ENCODE measurements around the gene NRL. TPM values are rescaled to one million over a fixed set of nuclear protein-coding genes. Genes with fewer than 3 reads are reported as not detected.
A peak's percentile ranks its signal among the peaks of the same experiment; 100 is the strongest.

The NRL gene
- total RNA-seq, 1 experiment from 2014 or later, result 2.5 TPM

DNA sequence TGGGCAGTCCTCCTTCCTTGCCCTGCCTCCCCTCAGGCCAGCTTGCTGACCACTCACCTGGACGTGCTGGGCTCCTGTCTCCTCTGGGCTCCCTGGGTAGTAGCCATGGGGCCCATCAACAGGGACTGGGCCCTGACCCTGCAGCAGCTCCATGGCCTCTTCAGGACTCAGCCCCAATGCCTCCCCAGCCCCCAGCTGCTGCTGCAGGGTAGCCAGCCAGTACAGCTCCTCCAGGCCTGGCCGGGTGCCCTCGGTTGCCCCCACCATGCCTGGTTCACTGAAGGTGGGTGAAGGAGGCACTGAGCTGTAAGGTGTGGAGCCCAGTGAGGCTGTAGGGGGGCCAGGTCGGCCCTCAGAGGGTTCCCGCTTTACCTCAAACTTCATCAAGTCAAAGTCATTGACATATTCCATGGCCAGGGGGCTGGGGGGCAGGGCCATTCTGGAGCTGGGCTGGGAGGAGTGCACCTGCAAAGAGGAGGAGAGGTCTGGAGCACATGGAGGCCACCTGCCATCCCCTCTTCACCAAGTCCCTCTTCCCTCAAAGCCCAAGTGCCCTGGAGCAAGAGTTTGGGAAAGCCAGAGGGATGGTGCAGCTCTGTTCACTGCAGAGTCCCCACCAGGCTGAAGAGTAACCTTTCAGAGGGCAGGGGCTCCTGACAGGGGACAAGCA lies 32.2 kb downstream of the NRL start:
- H4K20me1 ChIP-seq (ENCODE audit: control insufficient read depth, insufficient read depth, insufficient read length), result no peaks in the 10 kb centered on the region
- H4K8ac ChIP-seq (replicated peaks; ENCODE audit: insufficient read length, low read depth, low read length), result no peak overlapping the region
- H3K14ac ChIP-seq (ENCODE audit: insufficient read depth, low read length), result no peak overlapping the region
- no peak overlapping the region for H2BK20ac ChIP-seq (ENCODE audit: low read depth, low read length, poor library complexity, severe bottlenecking)
- no peak overlapping the region for H3K27ac ChIP-seq (ENCODE audit: insufficient read length, low read depth, low read length)
- no peak overlapping the region for H2AK5ac ChIP-seq (ENCODE audit: insufficient read length, low read length)
- Mint-ChIP-seq H3K27me3 (ENCODE audit: low read depth) (peaks cover 32% of the 10 kb centered on the region), H3K9me3 (no peaks in the 10 kb centered on the region), H3K36me3 (ENCODE audit: insufficient read depth in 1 of 3, low read depth in 3 of 3) (no peaks in the 10 kb centered on the region; a peak in 1 of 7 replicates), H3K4me3 (peak overlapping the region; percentile 74 to 84), H3K4me1 (peaks cover 36 to 43% of the 10 kb centered on the region in 2 experiments), H3K27ac (no peak overlapping the region; a peak in 1 of 7 replicates)
- no peak overlapping the region for H2BK120ac ChIP-seq (ENCODE audit: low read depth, low read length, poor library complexity, severe bottlenecking)
- no peak for DNase-seq
- no peaks in the 10 kb centered on the region; the same call in 1 of the 2 replicates for H3K27me3 ChIP-seq (ENCODE audit: insufficient read depth, low read length)
- no peak overlapping the region for H3K9ac ChIP-seq (ENCODE audit: extremely low read depth, insufficient read length, low read length)
- no peak overlapping the region for H2BK12ac ChIP-seq (ENCODE audit: insufficient read length, low read depth, low read length)
- H3K79me1 ChIP-seq (ENCODE audit: insufficient read depth, low read depth, low read length, poor library complexity, severe bottlenecking), result no peaks in the 10 kb centered on the region
- no CpG with 5 or more reads among the region's 5 CpGs for WGBS (ENCODE audit: extremely low coverage, insufficient read length, low lambda C conversion rate)
- H3T11ph ChIP-seq (ENCODE audit: low read length), result no peak overlapping the region
- H2AFZ ChIP-seq (ENCODE audit: low read length), result no peak overlapping the region
- H3K23ac ChIP-seq (ENCODE audit: insufficient read length, low read depth, low read length), result no peak overlapping the region
- H3K4me2 ChIP-seq (ENCODE audit: insufficient read depth, insufficient read length, low read length), result no peak overlapping the region
- no peak overlapping the region for H4K5ac ChIP-seq (ENCODE audit: insufficient read length, low read depth, low read length)
- H3K4me1 ChIP-seq (ENCODE audit: insufficient read depth, low read length), result peaks cover 5% of the 10 kb centered on the region; the same call in 1 of the 2 replicates
- H2BK5ac ChIP-seq (ENCODE audit: insufficient read length, low read length), result no peak overlapping the region
- H4K91ac ChIP-seq (ENCODE audit: insufficient read length, low read depth, low read length), result no peak overlapping the region
- no peak overlapping the region for H3K56ac ChIP-seq (ENCODE audit: insufficient read length, low read depth, low read length)
- TF ChIP-seq, protein P1, sequence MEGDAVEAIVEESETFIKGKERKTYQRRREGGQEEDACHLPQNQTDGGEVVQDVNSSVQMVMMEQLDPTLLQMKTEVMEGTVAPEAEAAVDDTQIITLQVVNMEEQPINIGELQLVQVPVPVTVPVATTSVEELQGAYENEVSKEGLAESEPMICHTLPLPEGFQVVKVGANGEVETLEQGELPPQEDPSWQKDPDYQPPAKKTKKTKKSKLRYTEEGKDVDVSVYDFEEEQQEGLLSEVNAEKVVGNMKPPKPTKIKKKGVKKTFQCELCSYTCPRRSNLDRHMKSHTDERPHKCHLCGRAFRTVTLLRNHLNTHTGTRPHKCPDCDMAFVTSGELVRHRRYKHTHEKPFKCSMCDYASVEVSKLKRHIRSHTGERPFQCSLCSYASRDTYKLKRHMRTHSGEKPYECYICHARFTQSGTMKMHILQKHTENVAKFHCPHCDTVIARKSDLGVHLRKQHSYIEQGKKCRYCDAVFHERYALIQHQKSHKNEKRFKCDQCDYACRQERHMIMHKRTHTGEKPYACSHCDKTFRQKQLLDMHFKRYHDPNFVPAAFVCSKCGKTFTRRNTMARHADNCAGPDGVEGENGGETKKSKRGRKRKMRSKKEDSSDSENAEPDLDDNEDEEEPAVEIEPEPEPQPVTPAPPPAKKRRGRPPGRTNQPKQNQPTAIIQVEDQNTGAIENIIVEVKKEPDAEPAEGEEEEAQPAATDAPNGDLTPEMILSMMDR (conservative IDR thresholded peaks at IDR 0.05), result no peak
- H3K79me2 ChIP-seq (ENCODE audit: insufficient read depth, low read length), result no peaks in the 10 kb centered on the region
- H3K18ac ChIP-seq (ENCODE audit: insufficient read length, low read depth, low read length), result no peak overlapping the region
- H3K9me3 ChIP-seq (ENCODE audit: control insufficient read depth, low read depth, low read length), result no peaks in the 10 kb centered on the region
- no peak overlapping the region for H3K4ac ChIP-seq (ENCODE audit: low read depth, low read length)
- peaks cover 4% of the 10 kb centered on the region for H3K23me2 ChIP-seq (ENCODE audit: insufficient read length, low read depth, low read length, poor library complexity, severe bottlenecking)
- no peak overlapping the region for H2BK15ac ChIP-seq (ENCODE audit: low read depth, low read length)

Measured in H9 (cell line).